Activated T-cell treated with anti-CD3 and anti-CD28 coated beads, Interleukin-2, amount 50 U/mL, for 4 hours (primary cell): ENCODE measurements around the gene ACP4. TPM values are rescaled to one million over a fixed set of nuclear protein-coding genes. Genes with fewer than 3 reads are reported as not detected.
A peak's percentile ranks its signal among the peaks of the same experiment; 100 is the strongest.

Experiments used
- ATAC-seq, 2 donors: fragments of 200-7000 bp; cut with Tn5 transposase; one replicate each; pipeline ENCODE4 v1.10.0; 2021
- DNase-seq: peaks from one replicate; pipeline ENCODE4 v3.0.0-alpha.2; 2020
- H3K27me3 Mint-ChIP-seq: one replicate; pipeline ENCODE4 v1.8.0; 2021; ENCODE audit warnings: low read depth, mixed read lengths
- H3K36me3 Mint-ChIP-seq: one replicate; pipeline ENCODE4 v1.8.0; 2022; ENCODE audit warnings: mixed read lengths; ENCODE audit not compliant: insufficient read depth
- H3K4me1 Mint-ChIP-seq: one replicate; pipeline ENCODE4 v1.8.0; 2021; ENCODE audit warnings: low read depth, mixed read lengths
- H3K4me3 Mint-ChIP-seq: one replicate; pipeline ENCODE4 v1.8.0; 2021; ENCODE audit warnings: mild to moderate bottlenecking, moderate library complexity, mixed read lengths
- H3K9me3 Mint-ChIP-seq: one replicate; pipeline ENCODE4 v1.8.0; 2021; ENCODE audit warnings: mixed read lengths
- total RNA-seq, 3 donors: library from RNA; stranded (reverse); gene quantifications; one replicate each; pipeline ENCODE4 v1.2.1, GENCODE V29; 2021

The ACP4 gene
- total RNA-seq, 3 donors from 2014 or later: not detected

GRCh38 chr19:50833117-50833801 lies 43.0 kb downstream of the ACP4 start, which contains the start of gene KLK15:
Gene KLK15, minus strand, starts transcription at chr19:50833574. Its CDS starts 2,082 bp downstream, at chr19:50831492.
- Mint-ChIP-seq H3K36me3 (no peaks in the 10 kb centered on the region), H3K4me3 (no peak within 1 kb of the TSS), H3K9me3 (no peaks in the 10 kb centered on the region), H3K4me1 (peaks cover 9% of the 10 kb centered on the region), H3K27me3 (peaks cover 56% of the 10 kb centered on the region)
- ATAC-seq (no peak), DNase-seq (no peak)

GRCh38 chr19:50833802-50834167 lies 43.6 kb downstream of the ACP4 start:
- Mint-ChIP-seq H3K9me3 (no peaks in the 10 kb centered on the region), H3K4me3 (no peak overlapping the region), H3K4me1 (peaks cover 9% of the 10 kb centered on the region), H3K27me3 (peaks cover 59% of the 10 kb centered on the region), H3K36me3 (no peaks in the 10 kb centered on the region)
- ATAC-seq (no peak), DNase-seq (no peak)

- peaks cover 9% of the 10 kb centered on the region for H3K4me1 Mint-ChIP-seq
- H3K36me3 Mint-ChIP-seq: no peaks in the 10 kb centered on the region
- peaks cover 60% of the 10 kb centered on the region for H3K27me3 Mint-ChIP-seq
- H3K4me3 Mint-ChIP-seq: peak overlapping the region; percentile 79
- H3K9me3 Mint-ChIP-seq: no peaks in the 10 kb centered on the region
- DNase-seq (no peak), ATAC-seq (peak in 1 of 2 donors; percentile 19)
Measured at GRCh38 chr19:50835103-50835784, 45.0 kb downstream of the ACP4 start.

GRCh38 chr19:50835785-50836542 lies 45.7 kb downstream of the ACP4 start:
- Mint-ChIP-seq H3K9me3 (no peaks in the 10 kb centered on the region), H3K4me1 (peaks cover 9% of the 10 kb centered on the region), H3K27me3 (peaks cover 59% of the 10 kb centered on the region), H3K36me3 (no peaks in the 10 kb centered on the region), H3K4me3 (peak overlapping the region; percentile 79)
- DNase-seq (peak; percentile 55), ATAC-seq (peak; percentile 91 to 93)

- peaks cover 52% of the 10 kb centered on the region for H3K27me3 Mint-ChIP-seq
- H3K4me3 Mint-ChIP-seq: peak overlapping the region; percentile 79
- H3K4me1 Mint-ChIP-seq: peaks cover 9% of the 10 kb centered on the region
- no peaks in the 10 kb centered on the region for H3K9me3 Mint-ChIP-seq
- H3K36me3 Mint-ChIP-seq: no peaks in the 10 kb centered on the region
- ATAC-seq: no peak
- no peak for DNase-seq
Measured at GRCh38 chr19:50836543-50837195, 46.5 kb downstream of the ACP4 start.

- ATAC-seq (no peak), DNase-seq (no peak)
- H3K4me1 Mint-ChIP-seq: peaks cover 9% of the 10 kb centered on the region
- no peaks in the 10 kb centered on the region for H3K36me3 Mint-ChIP-seq
- H3K4me3 Mint-ChIP-seq: peak overlapping the region; percentile 48
- H3K9me3 Mint-ChIP-seq: no peaks in the 10 kb centered on the region
- peaks cover 48% of the 10 kb centered on the region for H3K27me3 Mint-ChIP-seq
Measured at GRCh38 chr19:50837300-50837699, 47.1 kb downstream of the ACP4 start.

GRCh38 chr19:50838239-50838638 lies 48.0 kb downstream of the ACP4 start:
- no peak for DNase-seq
- Mint-ChIP-seq H3K4me3 (no peak overlapping the region), H3K36me3 (no peaks in the 10 kb centered on the region), H3K9me3 (peaks cover 3% of the 10 kb centered on the region), H3K4me1 (peaks cover 9% of the 10 kb centered on the region), H3K27me3 (peaks cover 38% of the 10 kb centered on the region)
- no peak for ATAC-seq

- DNase-seq (no peak), ATAC-seq (no peak)
- H3K36me3 Mint-ChIP-seq: no peaks in the 10 kb centered on the region
- peaks cover 9% of the 10 kb centered on the region for H3K4me1 Mint-ChIP-seq
- peaks cover 29% of the 10 kb centered on the region for H3K27me3 Mint-ChIP-seq
- H3K9me3 Mint-ChIP-seq: peaks cover 16% of the 10 kb centered on the region
- H3K4me3 Mint-ChIP-seq: no peak overlapping the region
Measured at GRCh38 chr19:50839712-50840655, 49.8 kb downstream of the ACP4 start.

- Mint-ChIP-seq H3K4me1 (no peaks in the 10 kb centered on the region), H3K36me3 (no peaks in the 10 kb centered on the region), H3K9me3 (peaks cover 16% of the 10 kb centered on the region), H3K27me3 (peaks cover 22% of the 10 kb centered on the region), H3K4me3 (no peak overlapping the region)
- DNase-seq (no peak), ATAC-seq (no peak)
Measured at GRCh38 chr19:50842130-50842529, 51.9 kb downstream of the ACP4 start.

GRCh38 chr19:50843205-50843604 lies 53.0 kb downstream of the ACP4 start:
- Mint-ChIP-seq H3K27me3 (peaks cover 15% of the 10 kb centered on the region), H3K4me1 (no peaks in the 10 kb centered on the region), H3K4me3 (no peak overlapping the region), H3K36me3 (no peaks in the 10 kb centered on the region), H3K9me3 (peaks cover 16% of the 10 kb centered on the region)
- DNase-seq (no peak), ATAC-seq (no peak)

- Mint-ChIP-seq H3K4me3 (no peak overlapping the region), H3K36me3 (no peaks in the 10 kb centered on the region), H3K27me3 (peaks cover 16% of the 10 kb centered on the region), H3K9me3 (peaks cover 16% of the 10 kb centered on the region), H3K4me1 (no peaks in the 10 kb centered on the region)
- DNase-seq (no peak), ATAC-seq (no peak)
Measured at GRCh38 chr19:50843701-50844221, 53.5 kb downstream of the ACP4 start.

- ATAC-seq: no peak
- Mint-ChIP-seq H3K4me1 (no peaks in the 10 kb centered on the region), H3K27me3 (peaks cover 18% of the 10 kb centered on the region), H3K9me3 (peaks cover 16% of the 10 kb centered on the region), H3K4me3 (no peak overlapping the region), H3K36me3 (no peaks in the 10 kb centered on the region)
- DNase-seq: no peak
Measured at GRCh38 chr19:50844296-50844935, 54.2 kb downstream of the ACP4 start.
